K562 (cell line): ENCODE results near the gene LSM4. TPM values are rescaled to one million over a fixed set of nuclear protein-coding genes. Genes with fewer than 3 reads are reported as not detected.

Experiments
- BCL6 ChIP-seq: fragments of 250-450 bp; sonication (Bioruptor Pico); IDR thresholded peaks from 2 replicates; pipeline ENCODE4 v1.4.0; 2020
- E2F6 ChIP-seq, 2 experiments: IDR thresholded peaks; 2 replicates each; pipeline ENCODE4 v1.6.1; 2011; ENCODE audit warnings: borderline replicate concordance in 1 of 2, control low read depth in 1 of 2, low read depth in 1 of 2, low read length in 1 of 2, mild to moderate bottlenecking in 1 of 2, mixed read lengths in 1 of 2, moderate library complexity in 1 of 2; ENCODE audit not compliant: insufficient read depth in 1 of 2, insufficient read length in 1 of 2, poor library complexity in 1 of 2, severe bottlenecking in 1 of 2; ENCODE audit errors: extremely low read depth in 1 of 2
- FUS ChIP-seq: fragments of 200-400 bp; formaldehyde crosslinking; optimal IDR thresholded peaks from 2 replicates; pipeline ENCODE3; 2017; ENCODE audit warnings: low read depth, low read length
- GABPB2 ChIP-seq: fragments of 250-450 bp; sonication (Bioruptor Pico); conservative IDR thresholded peaks from 2 replicates; pipeline ENCODE4 v1.5.1; 2021; ENCODE audit warnings: mild to moderate bottlenecking
- HEY1 ChIP-seq: fragments of 250-450 bp; sonication (Bioruptor Pico); IDR thresholded peaks from 2 replicates; pipeline ENCODE4 v1.5.0; 2020; ENCODE audit warnings: mild to moderate bottlenecking, moderate library complexity, borderline replicate concordance
- LEF1 ChIP-seq: fragments of 450-650 bp; IDR thresholded peaks from 2 replicates; pipeline ENCODE4 v1.6.1; 2016; ENCODE audit warnings: mild to moderate bottlenecking
- MNT ChIP-seq, 2 experiments: fragments of 450-650 bp; conservative IDR thresholded peaks; 2 replicates each; pipeline ENCODE4 v1.6.1; 2017; ENCODE audit warnings: mild to moderate bottlenecking in 2 of 2, moderate library complexity in 2 of 2
- NFIX ChIP-seq: fragments of 250-450 bp; sonication (Bioruptor Pico); IDR thresholded peaks from 2 replicates; pipeline ENCODE4 v1.4.0; 2020; ENCODE audit warnings: low read depth, mild to moderate bottlenecking, moderate library complexity
- POLR3A ChIP-seq: IDR thresholded peaks from 2 replicates; pipeline ENCODE4 v1.6.1; 2011; ENCODE audit warnings: borderline replicate concordance, mild to moderate bottlenecking, moderate library complexity; ENCODE audit not compliant: insufficient read length, insufficient read depth; ENCODE audit errors: extremely low read depth
- RERE ChIP-seq: sonication (generic); formaldehyde crosslinking; IDR thresholded peaks from 2 replicates; pipeline ENCODE4 v1.8.0; 2023; ENCODE audit warnings: missing genetic modification reagents, mild to moderate bottlenecking, borderline replicate concordance
- SNAPC5 ChIP-seq: fragments of 250-450 bp; sonication (Bioruptor Pico); IDR thresholded peaks from 2 replicates; pipeline ENCODE4 v1.8.0; 2021; ENCODE audit warnings: moderate library complexity, mild to moderate bottlenecking, inconsistent platforms
- SPI1 ChIP-seq: IDR thresholded peaks from 2 replicates; pipeline ENCODE4 v1.6.1; 2011; ENCODE audit warnings: low read depth, low read length, control low read depth, borderline replicate concordance
- TCF15 ChIP-seq: fragments of 250-450 bp; sonication (Bioruptor Pico); IDR thresholded peaks from 2 replicates; pipeline ENCODE4 v1.8.0; 2022; ENCODE audit warnings: moderate library complexity, mild to moderate bottlenecking, inconsistent platforms
- THRA ChIP-seq: fragments of 450-650 bp; IDR thresholded peaks from 2 replicates; pipeline ENCODE4 v1.6.1; 2017; ENCODE audit warnings: mild to moderate bottlenecking, moderate library complexity
- YBX1 ChIP-seq: fragments of 450-650 bp; IDR thresholded peaks from 2 replicates; pipeline ENCODE4 v1.7.1; 2016; ENCODE audit warnings: mild to moderate bottlenecking
- ZC3H11A ChIP-seq: IDR thresholded peaks from 2 replicates; pipeline ENCODE4 v1.6.1; 2012; ENCODE audit warnings: low read depth, low read length, improper control_type of control experiment
- ZEB2 ChIP-seq: fragments of 450-650 bp; IDR thresholded peaks from 2 replicates; pipeline ENCODE4 v1.6.1; 2016
- ZKSCAN1 ChIP-seq: fragments of 150-350 bp; IDR thresholded peaks from 2 replicates; pipeline ENCODE4 v1.6.1; 2016; ENCODE audit warnings: low read depth, low read length
- ZNF311 ChIP-seq: fragments of 250-450 bp; sonication (Bioruptor Pico); IDR thresholded peaks from 2 replicates; pipeline ENCODE4 v1.4.0; 2020; ENCODE audit warnings: mild to moderate bottlenecking, moderate library complexity
- polyA plus RNA-seq, 8 experiments: library from polyadenylated mRNA; depleted of rRNA in 4 of 8; stranded (reverse) in 5 of 8; unstranded in 3 of 8; fragments of >200 nt; fragmentation: Nextera tagmentation in 2 of 8; fragmentation: Illumina TruSeq in 1 of 8; extraction: Ambion mirVana in 2 of 8; extraction: Trizol in 1 of 8; gene quantifications; 2 replicates each; pipeline versions ENCODE4 v1.2.1 to v1.2.3, GENCODE V29; 2011 to 2014; ENCODE audit warnings: inconsistent platforms in 1 of 8, missing spikeins in 1 of 8
- total RNA-seq, 7 experiments: library from RNA; depleted of rRNA in 6 of 7; stranded (reverse); fragments of >200 nt in 6 of 7; fragmentation: Illumina TruSeq in 2 of 7; extraction: Trizol in 2 of 7; gene quantifications; 2 replicates each; pipeline versions ENCODE4 v1.2.1 to v1.2.3, GENCODE V29; 2011 to 2021; ENCODE audit warnings: low replicate concordance in 1 of 7

LSM4 gene
- total and polyA plus RNA-seq, 9 of the 15 experiments (the other 6 are each of a cell fraction or from before 2014, with no cell fraction given), result 11.9 to 763 (median 202) TPM

- TF ChIP-seq SNAPC5 (no peak), LEF1 (no peak), MNT (conservative IDR thresholded peaks at IDR 0.05) (0 out of 4 replicates have a peak, but pooled peaks of 1 of the 2 experiments have one; percentile 40), ZKSCAN1 (no peak), HEY1 (CRISPR knock-in tag) (no peak), FUS (no peak), GABPB2 (CRISPR knock-in tag) (no peak), YBX1 (no peak), BCL6 (0 out of 2 replicates have a peak, but pooled peaks have one; percentile 8), SPI1 (no peak), E2F6 (IDR thresholded peaks at IDR 0.05; ENCODE audit: borderline replicate concordance in 1 of 2, extremely low read depth in 1 of 2, insufficient read depth in 1 of 2, insufficient read length in 1 of 2, low read depth in 1 of 2, low read length in 1 of 2, poor library complexity in 1 of 2, severe bottlenecking in 1 of 2) (no peak), ZEB2 (no peak), ZC3H11A (no peak), ZNF311 (peak; percentile 53; the same call in 1 of the 2 replicates), POLR3A (no peak), NFIX (no peak), THRA (no peak), TCF15 (peak; percentile 80; the same call in 1 of the 2 replicates), RERE (no peak)
Observed at GRCh38 chr19:18366021-18366435, 43.2 kb upstream of the LSM4 start (continued).
